SU-DHL-6 (cell line): ENCODE data around the gene MAP2K6.

ENCODE experiments used
- EZH2phosphoT487 ChIP-seq: fragments of 200-600 bp; sonication (generic), shearing (Covaris generic); conservative IDR thresholded peaks from 2 replicates; pipeline ENCODE4 v1.6.1; 2018; ENCODE audit warnings: mild to moderate bottlenecking, antibody characterized with exemption, low read length, moderate library complexity, mixed read lengths
- TF ChIP-seq, protein P1 (sequence below): fragments of 200-600 bp; sonication (generic); IDR thresholded peaks from one replicate; pipeline ENCODE4 v1.5.1; 2017; ENCODE audit warnings: antibody characterized with exemption, mild to moderate bottlenecking, low read length, moderate library complexity; ENCODE audit not compliant: insufficient read depth, poor library complexity, severe bottlenecking

DNA sequence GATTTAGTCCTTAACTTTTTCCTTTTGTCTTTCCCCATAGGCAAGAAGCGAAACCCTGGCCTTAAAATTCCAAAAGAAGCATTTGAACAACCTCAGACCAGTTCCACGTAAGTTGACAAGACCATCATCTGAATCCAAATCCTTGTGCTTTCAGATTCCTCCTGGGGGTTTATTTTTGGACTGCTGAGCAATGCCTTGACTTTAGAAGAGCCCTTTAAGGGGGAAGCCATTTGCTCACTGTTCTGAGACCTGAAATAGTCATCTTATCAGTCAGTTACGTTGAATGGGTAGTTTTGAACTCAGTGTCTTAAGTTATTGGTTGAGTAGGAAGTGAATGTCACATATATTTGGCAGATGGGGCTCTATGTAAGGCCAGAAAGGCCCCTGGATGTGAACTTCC lies 91.2 kb downstream of the MAP2K6 start:
- TF ChIP-seq, protein P1, sequence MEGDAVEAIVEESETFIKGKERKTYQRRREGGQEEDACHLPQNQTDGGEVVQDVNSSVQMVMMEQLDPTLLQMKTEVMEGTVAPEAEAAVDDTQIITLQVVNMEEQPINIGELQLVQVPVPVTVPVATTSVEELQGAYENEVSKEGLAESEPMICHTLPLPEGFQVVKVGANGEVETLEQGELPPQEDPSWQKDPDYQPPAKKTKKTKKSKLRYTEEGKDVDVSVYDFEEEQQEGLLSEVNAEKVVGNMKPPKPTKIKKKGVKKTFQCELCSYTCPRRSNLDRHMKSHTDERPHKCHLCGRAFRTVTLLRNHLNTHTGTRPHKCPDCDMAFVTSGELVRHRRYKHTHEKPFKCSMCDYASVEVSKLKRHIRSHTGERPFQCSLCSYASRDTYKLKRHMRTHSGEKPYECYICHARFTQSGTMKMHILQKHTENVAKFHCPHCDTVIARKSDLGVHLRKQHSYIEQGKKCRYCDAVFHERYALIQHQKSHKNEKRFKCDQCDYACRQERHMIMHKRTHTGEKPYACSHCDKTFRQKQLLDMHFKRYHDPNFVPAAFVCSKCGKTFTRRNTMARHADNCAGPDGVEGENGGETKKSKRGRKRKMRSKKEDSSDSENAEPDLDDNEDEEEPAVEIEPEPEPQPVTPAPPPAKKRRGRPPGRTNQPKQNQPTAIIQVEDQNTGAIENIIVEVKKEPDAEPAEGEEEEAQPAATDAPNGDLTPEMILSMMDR = no peak
- no peak for TF ChIP-seq EZH2phosphoT487
